Effector CD4-positive, alpha-beta T cell (primary cell): ENCODE results near the gene ADGRL3.
"Not testable (repeated sequence)": the region's sequence is repeated elsewhere in the genome, so short reads cannot be mapped to it uniquely, and the experiment has no call there.

Experiments
- DNase-seq: peaks from one replicate; pipeline ENCODE4 v3.0.0-alpha.2; 2020

Gene ADGRL3

GRCh38 chr4:61838072-61838471 is 637.9 kb downstream of the ADGRL3 start:
- DNase-seq = no peak

- DNase-seq = no peak
These were observed 641.6 kb downstream of the ADGRL3 start for GRCh38 chr4:61841714-61842113.

GRCh38 chr4:61851126-61851525 is 651.0 kb downstream of the ADGRL3 start:
- no peak for DNase-seq

GRCh38 chr4:61852105-61852504 is 652.0 kb downstream of the ADGRL3 start:
- not testable (repeated sequence) for DNase-seq

- DNase-seq = no peak
These were observed 652.9 kb downstream of the ADGRL3 start for GRCh38 chr4:61853041-61853440.

- no peak for DNase-seq
These were observed 660.2 kb downstream of the ADGRL3 start for GRCh38 chr4:61860376-61860775.

GRCh38 chr4:61864286-61864685 is 664.2 kb downstream of the ADGRL3 start:
- no peak for DNase-seq

- no peak for DNase-seq
These were observed 666.4 kb downstream of the ADGRL3 start for GRCh38 chr4:61866378-61867030.

GRCh38 chr4:61872983-61873382 is 672.9 kb downstream of the ADGRL3 start:
- no peak for DNase-seq

- DNase-seq = no peak
These were observed 677.1 kb downstream of the ADGRL3 start for GRCh38 chr4:61877266-61877665.

- no peak for DNase-seq
These were observed 677.8 kb downstream of the ADGRL3 start for GRCh38 chr4:61877893-61878292.

- DNase-seq = no peak
These were observed 682.3 kb downstream of the ADGRL3 start for GRCh38 chr4:61882381-61882780.

- DNase-seq = no peak
These were observed 686.0 kb downstream of the ADGRL3 start for GRCh38 chr4:61886131-61886530.

GRCh38 chr4:61889117-61889516 is 689.0 kb downstream of the ADGRL3 start:
- DNase-seq = no peak

GRCh38 chr4:61890321-61890720 is 690.2 kb downstream of the ADGRL3 start:
- DNase-seq = no peak

GRCh38 chr4:61891953-61892352 is 691.8 kb downstream of the ADGRL3 start:
- DNase-seq = no peak

GRCh38 chr4:61896634-61897033 is 696.5 kb downstream of the ADGRL3 start:
- DNase-seq = no peak

GRCh38 chr4:61909031-61909430 is 708.9 kb downstream of the ADGRL3 start:
- no peak for DNase-seq

- DNase-seq = no peak
These were observed 711.2 kb downstream of the ADGRL3 start for GRCh38 chr4:61911313-61911756.

GRCh38 chr4:61913619-61914018 is 713.5 kb downstream of the ADGRL3 start:
- no peak for DNase-seq

- no peak for DNase-seq
These were observed 715.4 kb downstream of the ADGRL3 start for GRCh38 chr4:61915501-61915900.

GRCh38 chr4:61918507-61918906 is 718.4 kb downstream of the ADGRL3 start:
- no peak for DNase-seq

- no peak for DNase-seq
These were observed 718.9 kb downstream of the ADGRL3 start for GRCh38 chr4:61918987-61919386.

- no peak for DNase-seq
These were observed 719.4 kb downstream of the ADGRL3 start for GRCh38 chr4:61919561-61919960.

GRCh38 chr4:61921920-61922319 is 721.8 kb downstream of the ADGRL3 start:
- DNase-seq = no peak
